Gastrocnemius medialis (tissue), 4 donors: ENCODE results near the gene RPL4. TPM values are rescaled to one million over a fixed set of nuclear protein-coding genes. Genes with fewer than 3 reads are reported as not detected.
A peak's percentile ranks its signal among the peaks of the same experiment; 100 is the strongest.

Source experiments
- ATAC-seq, 2 donors: fragments of 150-250 bp; one replicate each; pipeline ENCODE4 v1.9.1; 2016
- DNase-seq, 2 donors: peaks; one replicate each; pipeline ENCODE4 v3.0.0-alpha.2; 2019
- H3K27ac ChIP-seq, 4 donors: fragments of 200-600 bp; sonication (generic); 1 replicate in 1 of 4; 2 replicates in 3 of 4; pipeline ENCODE4 v1.5.1; 2016 to 2018; ENCODE audit warnings: mild to moderate bottlenecking in 2 of 4, moderate library complexity in 1 of 4
- H3K27me3 ChIP-seq, 3 donors: fragments of 200-600 bp; sonication (generic) in 2 of 3; 1 replicate in 1 of 3; 2 replicates in 2 of 3; pipeline versions ENCODE4 v1.5.1 to v1.6.0; 2016 to 2019; ENCODE audit warnings: mild to moderate bottlenecking in 1 of 3, moderate library complexity in 1 of 3
- H3K36me3 ChIP-seq, 2 donors: fragments of 200-600 bp; sonication (generic) in 1 of 2; one replicate each; pipeline ENCODE4 v1.5.1; 2017 to 2018
- H3K4me1 ChIP-seq, 2 donors: fragments of 200-600 bp; sonication (generic) in 1 of 2; one replicate each; pipeline ENCODE4 v1.5.1; 2016 to 2017; ENCODE audit warnings: mild to moderate bottlenecking in 2 of 2
- H3K4me3 ChIP-seq, 4 donors: fragments of 200-600 bp; sonication (generic) in 3 of 4; 1 replicate in 1 of 4; 2 replicates in 3 of 4; pipeline ENCODE4 v1.5.1; 2016 to 2019; ENCODE audit warnings: mild to moderate bottlenecking in 2 of 4
- H3K9me3 ChIP-seq, 3 donors: fragments of 200-600 bp; sonication (generic) in 2 of 3; 1 replicate in 1 of 3; 2 replicates in 2 of 3; pipeline ENCODE4 v1.5.1; 2016 to 2019
- POLR2A ChIP-seq, 2 donors: fragments of 450-650 bp; IDR thresholded peaks; one replicate each; pipeline ENCODE4 v1.6.1; 2017; ENCODE audit warnings: antibody characterized with exemption in 2 of 2, mild to moderate bottlenecking in 2 of 2, moderate library complexity in 2 of 2
- in situ Hi-C, 4 donors: fragments of 200-750 bp; cut with MboI; loops; one replicate each; pipeline versions ENCODE4 v1.15.0 to v1.8.0; 2017; ENCODE audit warnings: low sequenced_read_pairs in 4 of 4
- intact Hi-C: fragments of 100-400 bp; cut with DNase I; formaldehyde crosslinking; loops from one replicate; pipeline ENCODE4 v1.15.1; 2023; ENCODE audit warnings: low total_unique reads
- total RNA-seq, 4 donors: library from RNA; depleted of rRNA; stranded (reverse); fragments of >200 nt; gene quantifications; one replicate each; pipeline versions ENCODE4 v1.1.0 to v1.2.3, GENCODE V29; 2016
- TF ChIP-seq, protein P1 (sequence below), 5 experiments: fragments of 450-650 bp in 3 of 5; fragments of 200-600 bp in 2 of 5; sonication (generic) in 2 of 5; IDR thresholded peaks in 4 of 5; conservative IDR thresholded peaks in 1 of 5; 1 replicate in 4 of 5; 2 replicates in 1 of 5; pipeline ENCODE4 v1.5.1; 2016 to 2019; ENCODE audit warnings: antibody characterized with exemption in 5 of 5, mild to moderate bottlenecking in 3 of 5, moderate library complexity in 3 of 5

RPL4 gene
- total RNA-seq, result 1,000 to 10,000 TPM; 2,613 to 4,567 (median 3,688) TPM

DNA sequence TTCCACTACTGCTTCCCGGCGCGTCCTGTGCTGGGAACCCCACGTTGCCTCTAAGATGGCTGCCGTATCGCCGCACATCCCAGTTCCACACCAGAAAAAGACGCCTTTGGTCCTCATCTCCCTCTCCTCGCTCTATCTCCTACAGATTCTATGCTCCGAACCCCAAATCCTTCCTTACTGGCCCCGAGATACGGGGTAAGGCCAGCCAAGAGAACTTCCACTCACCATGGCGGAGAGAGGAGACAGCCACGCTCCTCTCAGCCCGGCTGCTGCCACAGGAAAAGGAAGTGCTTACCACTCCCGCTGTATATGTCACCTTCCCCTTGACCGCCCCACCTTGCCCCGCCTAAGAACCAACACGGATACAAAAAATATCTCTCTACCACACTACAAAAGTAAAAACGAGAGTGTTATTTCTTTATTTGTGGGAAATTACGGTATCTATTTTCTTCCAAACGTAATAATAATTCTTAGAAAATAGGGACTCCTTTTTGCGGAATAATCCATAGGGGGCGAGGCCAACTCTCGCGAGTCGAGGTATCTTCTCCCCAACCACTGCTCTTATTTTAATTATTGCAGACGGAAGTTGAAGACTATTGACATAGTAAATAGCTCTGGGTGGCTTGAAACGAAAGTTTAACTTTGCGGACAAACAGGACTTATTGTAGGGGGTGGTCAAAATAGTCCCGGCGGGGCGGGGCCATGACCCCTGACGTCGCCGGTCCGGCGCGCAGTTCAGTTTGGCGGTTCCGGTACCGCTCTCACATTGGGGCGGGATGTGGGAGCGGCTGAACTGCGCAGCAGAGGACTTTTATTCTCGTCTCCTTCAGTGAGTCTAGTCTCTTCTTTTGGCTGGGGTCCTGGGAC lies at the start of gene RPL4, which contains the start of gene ZWILCH:
Gene RPL4 (minus strand): TSS at position 293 of the 867 bp plus-strand sequence. CDS start 65 bp downstream, at position 228.
Gene ZWILCH (plus strand): TSS at position 764 of the 867 bp plus-strand sequence. CDS start 13 bp downstream, at position 777.
- TF ChIP-seq, protein P1, sequence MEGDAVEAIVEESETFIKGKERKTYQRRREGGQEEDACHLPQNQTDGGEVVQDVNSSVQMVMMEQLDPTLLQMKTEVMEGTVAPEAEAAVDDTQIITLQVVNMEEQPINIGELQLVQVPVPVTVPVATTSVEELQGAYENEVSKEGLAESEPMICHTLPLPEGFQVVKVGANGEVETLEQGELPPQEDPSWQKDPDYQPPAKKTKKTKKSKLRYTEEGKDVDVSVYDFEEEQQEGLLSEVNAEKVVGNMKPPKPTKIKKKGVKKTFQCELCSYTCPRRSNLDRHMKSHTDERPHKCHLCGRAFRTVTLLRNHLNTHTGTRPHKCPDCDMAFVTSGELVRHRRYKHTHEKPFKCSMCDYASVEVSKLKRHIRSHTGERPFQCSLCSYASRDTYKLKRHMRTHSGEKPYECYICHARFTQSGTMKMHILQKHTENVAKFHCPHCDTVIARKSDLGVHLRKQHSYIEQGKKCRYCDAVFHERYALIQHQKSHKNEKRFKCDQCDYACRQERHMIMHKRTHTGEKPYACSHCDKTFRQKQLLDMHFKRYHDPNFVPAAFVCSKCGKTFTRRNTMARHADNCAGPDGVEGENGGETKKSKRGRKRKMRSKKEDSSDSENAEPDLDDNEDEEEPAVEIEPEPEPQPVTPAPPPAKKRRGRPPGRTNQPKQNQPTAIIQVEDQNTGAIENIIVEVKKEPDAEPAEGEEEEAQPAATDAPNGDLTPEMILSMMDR (IDR thresholded peaks at IDR 0.05 in 4 of 5, conservative IDR thresholded peaks at IDR 0.05 in 1 of 5), result peak in 2 of 5 experiments; percentile 14 to 38
- TF ChIP-seq POLR2A (IDR thresholded peaks at IDR 0.05), result peak; percentile 96 to 99
- ATAC-seq (peak; percentile 93 to 95), DNase-seq (peak; percentile 41 to 67)
- H3K27ac ChIP-seq, result peak within 1 kb of the TSS; percentile 85 to 96 (median 92)
- H3K4me1 ChIP-seq, result peaks cover 22 to 24% of the 10 kb centered on the region in 2 donors
- H3K27me3 ChIP-seq, result no peaks in the 10 kb centered on the region
- in situ Hi-C loops (loop anchor here in 1 of 4 donors (10.0 kb wide), 1 partner anchor 120 kb away; the partner anchor contains the start of gene MAP2K1), intact Hi-C loops (loop anchor here (2.0 kb wide), 1 partner anchor 118 kb away; the partner anchor contains the start of gene MAP2K1)
- peaks cover 2 to 34% of the 10 kb centered on the region in 2 donors for H3K36me3 ChIP-seq
- no peaks in the 10 kb centered on the region for H3K9me3 ChIP-seq
- H3K4me3 ChIP-seq, result peak within 1 kb of the TSS; percentile 74 to 95 (median 87)

DNA sequence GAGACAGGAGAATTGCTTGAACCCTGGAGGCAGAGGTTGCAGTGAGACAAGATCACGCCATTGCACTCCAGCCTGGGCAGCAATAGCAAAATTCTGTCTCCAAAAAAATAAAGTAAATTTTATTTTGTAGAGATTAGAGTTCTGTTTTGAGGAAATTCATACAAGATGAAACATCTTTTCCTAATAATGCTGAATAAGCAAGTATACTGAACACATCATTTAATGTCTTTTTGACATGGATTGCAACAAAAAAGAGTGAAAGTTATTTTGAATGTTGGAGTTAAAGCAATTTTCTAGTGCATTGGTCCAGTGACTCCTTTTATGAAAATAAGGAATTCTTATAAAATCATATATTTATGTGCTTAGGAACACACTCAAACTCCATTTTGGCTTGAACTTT lies 40.6 kb upstream of the RPL4 start:
- no peaks in the 10 kb centered on the region for H3K4me1 ChIP-seq
- no peak overlapping the region for H3K4me3 ChIP-seq
- H3K9me3 ChIP-seq, result no peaks in the 10 kb centered on the region
- H3K27ac ChIP-seq, result no peak overlapping the region
- H3K27me3 ChIP-seq, result no peaks in the 10 kb centered on the region
- in situ Hi-C loops (no loop called here), intact Hi-C loops (no loop called here)
- TF ChIP-seq, protein P1 (IDR thresholded peaks at IDR 0.05 in 4 of 5, conservative IDR thresholded peaks at IDR 0.05 in 1 of 5), result no peak
- TF ChIP-seq POLR2A (IDR thresholded peaks at IDR 0.05), result no peak
- H3K36me3 ChIP-seq, result no peaks in the 10 kb centered on the region
- DNase-seq, result no peak
- no peak for ATAC-seq

DNA sequence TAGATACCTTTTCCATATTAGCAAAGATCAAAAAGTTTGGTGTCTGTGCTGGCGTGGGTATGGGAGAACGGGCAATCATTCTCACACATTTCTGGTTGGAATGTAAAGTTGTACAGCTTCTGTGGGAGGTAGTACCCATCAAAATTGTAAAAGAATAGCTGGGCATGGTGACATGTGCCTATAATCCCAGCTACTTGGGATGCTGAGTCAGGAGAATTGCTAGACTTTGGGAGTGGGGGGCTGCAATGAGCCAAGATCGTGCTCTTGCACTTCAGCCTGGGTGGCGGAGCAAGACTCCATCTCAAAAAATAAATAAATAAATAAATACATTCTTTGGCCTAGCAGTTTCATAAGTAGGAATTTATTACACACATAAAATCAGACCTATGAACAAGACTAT lies 38.2 kb upstream of the RPL4 start:
- Histone ChIP-seq H3K27me3 (no peaks in the 10 kb centered on the region), H3K9me3 (no peaks in the 10 kb centered on the region), H3K4me3 (no peak overlapping the region), H3K27ac (no peak overlapping the region), H3K36me3 (no peaks in the 10 kb centered on the region), H3K4me1 (no peaks in the 10 kb centered on the region)
- ATAC-seq (no peak), DNase-seq (no peak)
- TF ChIP-seq POLR2A (IDR thresholded peaks at IDR 0.05), result no peak
- TF ChIP-seq, protein P1 (IDR thresholded peaks at IDR 0.05 in 4 of 5, conservative IDR thresholded peaks at IDR 0.05 in 1 of 5), result no peak
- in situ Hi-C loops (no loop called here), intact Hi-C loops (no loop called here)

DNA sequence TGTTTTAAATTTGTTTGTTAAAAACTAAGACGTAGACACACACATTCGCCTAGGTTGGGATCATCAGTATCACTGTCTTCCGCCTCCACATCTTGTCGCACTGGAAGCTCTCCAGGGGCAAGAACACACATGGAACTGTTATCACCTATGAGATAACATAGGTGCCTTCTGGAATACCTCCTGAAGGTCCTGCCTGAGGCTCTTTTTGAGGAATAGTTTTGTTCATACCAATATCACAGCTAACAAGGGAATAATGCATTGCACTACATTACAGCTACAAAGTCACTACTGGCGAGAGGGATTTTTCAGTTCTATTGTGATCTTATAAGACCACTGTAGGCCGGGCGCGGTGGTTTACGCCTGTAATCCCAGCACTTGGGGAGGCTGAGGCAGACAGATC lies 30.4 kb upstream of the RPL4 start:
- Histone ChIP-seq H3K9me3 (no peaks in the 10 kb centered on the region), H3K4me1 (no peaks in the 10 kb centered on the region), H3K27me3 (no peaks in the 10 kb centered on the region), H3K36me3 (no peaks in the 10 kb centered on the region), H3K4me3 (no peak overlapping the region), H3K27ac (no peak overlapping the region)
- in situ Hi-C loops (no loop called here), intact Hi-C loops (no loop called here)
- DNase-seq, result no peak
- TF ChIP-seq POLR2A (IDR thresholded peaks at IDR 0.05), result no peak
- TF ChIP-seq, protein P1 (IDR thresholded peaks at IDR 0.05 in 4 of 5, conservative IDR thresholded peaks at IDR 0.05 in 1 of 5), result no peak
- ATAC-seq, result no peak
